Sciatic nerve (tissue), 2 donors: ENCODE data around the gene RNF212. TPM values are rescaled to one million over a fixed set of nuclear protein-coding genes. Genes with fewer than 3 reads are reported as not detected.
"Not testable (repeated sequence)": the region's sequence is repeated elsewhere in the genome, so short reads cannot be mapped to it uniquely, and the experiment has no call there.

Experiments used
- ATAC-seq: fragments of 200-7000 bp; cut with Tn5 transposase; one replicate; pipeline ENCODE4 v1.9.1; 2020; ENCODE audit warnings: mild to moderate bottlenecking, moderate library complexity
- DNase-seq: peaks from one replicate; pipeline ENCODE4 v3.0.0-alpha.2; 2020; ENCODE audit warnings: low spot score
- intact Hi-C: fragments of 100-400 bp; cut with DNase I; formaldehyde crosslinking; loops from one replicate; pipeline ENCODE4 v1.14.2; 2022
- total RNA-seq: library from RNA; stranded (reverse); fragmentation: NEBNext Ultra II Directional; extraction: Animal tissue kit (Norgen Biotek cat#: 25700); gene quantifications from one replicate; pipeline ENCODE4 v1.2.1, GENCODE V29; 2021
- donor health status: DM: no; HTN: no; CAD: no.
- donor health status: DM: no; HTN: no; CAD: no.

RNF212 gene
- total RNA-seq, 1 donor from 2014 or later = 17.9 TPM

DNA sequence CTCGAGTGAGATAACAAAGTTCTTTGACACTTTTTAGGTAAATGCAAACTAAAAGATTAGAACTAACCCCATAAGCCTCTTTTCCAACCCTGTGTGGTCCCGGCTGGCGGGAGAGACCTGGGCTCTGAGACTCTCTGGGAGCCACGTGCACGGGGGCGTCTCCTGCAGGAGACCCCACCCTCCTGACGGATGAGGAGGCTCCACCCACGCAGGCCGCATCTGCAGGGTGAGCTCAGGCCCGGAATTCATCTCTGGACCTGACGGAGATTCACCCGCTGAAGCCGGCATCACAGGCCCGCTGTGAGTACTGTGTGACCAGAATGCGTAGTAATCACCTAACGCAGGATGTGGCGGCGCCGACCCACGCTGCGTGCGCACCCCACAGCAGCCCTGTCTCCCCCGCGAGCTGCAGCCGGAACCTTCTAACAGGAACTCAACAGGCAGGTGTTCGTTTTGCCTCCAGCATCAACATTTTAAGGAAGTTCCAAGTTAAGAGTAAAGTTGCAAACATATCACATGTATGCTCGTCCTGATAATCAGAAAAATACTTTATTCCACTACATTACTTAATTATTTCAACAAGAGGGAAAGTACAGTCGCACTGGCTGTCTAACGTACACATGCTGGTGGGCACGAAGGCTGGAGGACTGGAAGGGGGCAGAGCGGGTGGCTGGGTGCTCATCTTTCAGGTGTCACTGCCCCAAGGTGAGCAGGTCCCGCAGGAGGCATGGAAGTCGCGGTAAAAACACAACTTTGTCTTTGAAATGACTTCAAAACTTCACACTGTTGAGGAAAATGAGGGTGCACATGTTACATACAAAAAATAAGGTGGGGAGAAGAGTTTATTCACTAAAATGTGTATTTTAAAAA is 57.4 kb downstream of the RNF212 start:
- intact Hi-C loops = no loop called here
- peak; percentile 78 for ATAC-seq

DNA sequence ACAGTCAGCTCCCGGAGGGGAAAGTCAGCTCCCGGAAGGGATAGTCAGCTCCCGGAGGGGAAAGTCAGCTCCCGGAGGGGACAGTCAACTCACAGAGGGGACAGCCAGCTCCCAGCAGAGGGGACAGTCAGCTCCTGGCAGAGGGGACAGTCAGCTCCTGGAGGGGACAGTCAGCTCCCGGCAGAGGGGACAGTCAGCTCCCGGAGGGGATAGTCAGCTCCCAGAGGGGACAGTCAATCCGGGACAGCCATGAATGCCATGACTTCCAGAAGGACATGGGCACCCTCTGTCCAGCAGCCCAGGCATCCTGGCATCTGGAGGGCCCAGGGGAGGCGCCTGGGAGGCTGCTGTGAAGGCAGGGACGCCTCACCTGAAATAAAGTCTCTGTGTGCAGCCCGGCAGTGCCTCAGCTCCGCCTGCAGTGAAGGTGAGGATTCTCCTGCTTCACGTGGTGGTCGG is 58.1 kb downstream of the RNF212 start:
- intact Hi-C loops, ATAC-seq, DNase-seq: not testable (repeated sequence)

More for the DNA sequence above, 57.4 kb downstream of the RNF212 start:
- DNase-seq = peak; percentile 67

DNA sequence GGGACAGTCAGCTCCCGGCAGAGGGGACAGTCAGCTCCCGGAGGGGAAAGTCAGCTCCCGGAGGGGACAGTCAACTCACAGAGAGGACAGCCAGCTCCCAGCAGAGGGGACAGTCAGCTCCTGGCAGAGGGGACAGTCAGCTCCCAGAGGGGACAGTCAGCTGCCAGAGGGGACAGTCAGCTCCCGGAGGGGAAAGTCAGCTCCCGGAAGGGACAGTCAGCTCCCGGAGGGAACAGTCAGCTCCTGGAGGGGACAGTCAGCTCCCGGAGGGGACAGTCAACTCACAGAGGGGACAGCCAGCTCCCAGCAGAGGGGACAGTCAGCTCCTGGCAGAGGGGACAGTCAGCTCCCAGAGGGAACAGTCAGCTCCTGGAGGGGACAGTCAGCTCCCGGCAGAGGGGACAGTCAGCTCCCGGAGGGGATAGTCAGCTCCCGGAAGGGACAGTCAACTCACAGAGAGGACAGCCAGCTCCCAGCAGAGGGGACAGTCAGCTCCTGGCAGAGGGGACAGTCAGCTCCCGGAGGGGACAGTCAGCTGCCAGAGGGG is 58.6 kb downstream of the RNF212 start:
- DNase-seq, ATAC-seq, intact Hi-C loops: not testable (repeated sequence)

- DNase-seq, intact Hi-C loops, ATAC-seq: not testable (repeated sequence)
Measured at GRCh38 chr4:1053891-1054290, 59.5 kb downstream of the RNF212 start.

DNA sequence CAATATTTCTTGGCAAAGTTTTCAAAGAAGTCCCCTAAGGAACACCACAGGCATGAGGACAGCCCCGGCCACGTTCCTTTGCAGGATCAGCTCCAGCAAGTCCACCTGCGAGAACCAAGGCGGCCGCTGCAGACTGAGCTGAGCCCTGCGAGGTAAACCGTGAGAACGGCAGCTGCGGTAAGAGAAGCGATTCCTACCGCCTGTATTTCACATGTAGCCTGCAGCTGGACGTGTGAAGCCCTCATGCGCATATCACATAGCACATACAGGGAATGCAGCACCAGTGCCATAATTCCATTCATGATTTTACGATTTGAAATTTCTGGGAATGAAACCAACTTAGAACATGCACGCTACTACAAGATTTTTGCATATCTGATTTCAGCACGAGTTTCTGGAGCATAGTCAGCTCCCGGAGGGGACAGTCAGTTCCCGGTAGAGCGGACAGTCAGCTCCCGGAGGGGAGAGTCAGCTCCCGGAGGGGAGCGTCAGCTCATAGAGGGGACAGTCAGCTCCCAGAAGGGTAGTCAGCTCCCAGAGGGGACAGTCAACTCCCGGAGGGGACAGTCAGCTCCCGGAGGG is 60.2 kb downstream of the RNF212 start:
- DNase-seq = peak; percentile 51
- ATAC-seq = no peak
- intact Hi-C loops = no loop called here

DNA sequence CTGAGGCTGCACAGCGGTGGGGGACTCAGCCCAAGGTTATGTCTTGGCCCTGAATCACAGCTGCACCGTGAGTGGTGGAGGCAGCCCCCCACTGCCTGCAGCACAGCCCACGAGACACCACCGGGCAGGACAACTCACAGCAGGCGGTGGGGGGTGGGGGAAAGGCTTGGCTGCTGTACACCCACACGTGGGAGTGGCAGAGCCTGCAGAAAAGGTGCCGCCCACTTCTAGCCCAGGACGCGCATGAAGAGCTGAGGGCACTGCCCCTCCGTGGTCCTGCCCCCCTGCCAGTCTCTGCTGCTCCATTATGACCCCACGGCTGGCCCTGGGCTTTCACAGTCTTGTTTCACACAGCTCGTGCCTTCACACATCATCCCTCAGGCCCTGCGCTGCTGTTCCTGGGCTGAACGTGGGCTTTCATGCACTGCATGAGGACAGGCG is 61.1 kb downstream of the RNF212 start:
- no peak for ATAC-seq
- intact Hi-C loops = no loop called here

GRCh38 chr4:1051472-1051871 is 61.9 kb downstream of the RNF212 start:
- ATAC-seq = no peak
- no peak for DNase-seq
- intact Hi-C loops = no loop called here

More for the DNA sequence above, 61.1 kb downstream of the RNF212 start:
- DNase-seq = peak; percentile 47

DNA sequence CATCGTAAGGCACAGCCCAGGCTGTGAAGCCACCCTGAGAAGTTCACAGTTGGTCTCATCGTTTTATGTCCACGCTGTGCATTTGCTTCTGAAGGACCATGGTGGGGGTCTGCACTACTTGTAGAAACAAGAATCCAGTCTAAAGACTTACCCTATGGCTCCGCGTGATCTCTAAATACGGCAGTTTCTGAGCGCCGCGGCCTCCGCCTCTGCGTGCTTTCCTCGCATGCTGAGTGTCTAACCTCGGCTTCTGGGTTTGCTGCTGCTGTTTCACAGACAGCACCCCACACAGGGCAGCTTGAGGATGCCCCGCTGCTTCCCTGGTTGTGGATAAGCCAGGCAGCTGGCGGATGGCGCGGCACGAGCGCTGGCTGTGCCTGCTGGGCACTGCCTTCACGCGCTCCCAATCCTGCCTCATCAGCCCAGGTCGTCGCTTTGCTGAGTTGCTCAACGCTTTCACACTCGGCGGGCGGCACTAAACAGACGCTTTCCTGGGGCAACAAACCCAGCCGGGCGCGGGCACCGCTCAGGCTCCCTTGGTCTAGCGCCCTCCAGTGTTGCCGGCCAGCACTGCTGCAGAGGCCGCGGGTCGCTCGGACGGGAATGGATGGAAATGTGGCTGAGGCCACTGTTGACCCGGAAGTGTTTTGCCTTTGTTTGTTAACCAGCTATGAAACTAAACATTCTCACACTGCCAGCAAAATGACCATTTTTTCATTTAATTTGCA is 62.7 kb downstream of the RNF212 start:
- DNase-seq (peak; percentile 59), ATAC-seq (no peak)
- intact Hi-C loops = no loop called here

- ATAC-seq (no peak), DNase-seq (peak; percentile 61)
Measured at GRCh38 chr4:1049591-1049905, 63.8 kb downstream of the RNF212 start.

GRCh38 chr4:1048773-1049590 is 64.4 kb downstream of the RNF212 start:
- intact Hi-C loops = no loop called here
- ATAC-seq = no peak
- DNase-seq = peak; percentile 58

More at GRCh38 chr4:1049591-1049905, 63.8 kb downstream of the RNF212 start:
- intact Hi-C loops = no loop called here

DNA sequence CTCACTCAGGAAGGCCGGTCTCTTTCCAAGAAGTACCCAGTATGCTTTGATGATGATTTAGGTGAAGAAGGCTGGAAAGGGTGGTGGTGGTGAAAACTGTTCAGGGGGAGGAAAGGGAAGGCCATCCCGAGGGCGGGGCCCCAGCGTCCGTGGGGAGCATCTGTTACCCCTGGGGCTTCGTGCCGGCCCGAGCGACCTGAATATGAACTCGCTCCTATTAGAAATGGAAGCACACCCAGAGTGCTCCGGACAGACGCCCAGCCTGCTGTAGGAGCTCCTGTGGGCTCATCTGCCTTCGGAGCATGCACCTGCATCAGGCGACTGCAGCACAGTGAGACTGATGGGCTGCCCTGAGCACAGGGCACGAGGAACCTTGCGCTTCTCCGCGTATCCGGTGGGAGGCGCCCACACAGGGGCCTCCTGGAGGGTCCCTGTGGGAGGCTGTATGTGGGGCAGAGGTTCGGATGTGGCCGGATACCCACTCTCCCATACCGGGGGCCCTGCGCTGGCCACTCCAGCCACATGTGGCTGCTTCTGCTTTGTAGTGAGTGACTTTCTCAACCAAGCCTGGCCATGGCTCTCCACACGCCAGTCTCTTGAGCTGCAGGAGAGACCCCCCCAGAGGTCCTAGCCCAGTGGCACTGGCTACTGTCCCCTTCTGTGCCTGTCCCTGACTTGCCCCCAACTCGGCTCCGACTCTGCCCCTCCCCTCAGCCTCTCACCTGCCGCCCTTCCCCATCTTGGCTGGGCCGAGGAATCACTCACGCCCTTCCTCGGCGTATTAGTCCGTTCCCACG is 65.2 kb downstream of the RNF212 start:
- intact Hi-C loops = no loop called here
- DNase-seq = peak; percentile 57
- no peak for ATAC-seq

DNA sequence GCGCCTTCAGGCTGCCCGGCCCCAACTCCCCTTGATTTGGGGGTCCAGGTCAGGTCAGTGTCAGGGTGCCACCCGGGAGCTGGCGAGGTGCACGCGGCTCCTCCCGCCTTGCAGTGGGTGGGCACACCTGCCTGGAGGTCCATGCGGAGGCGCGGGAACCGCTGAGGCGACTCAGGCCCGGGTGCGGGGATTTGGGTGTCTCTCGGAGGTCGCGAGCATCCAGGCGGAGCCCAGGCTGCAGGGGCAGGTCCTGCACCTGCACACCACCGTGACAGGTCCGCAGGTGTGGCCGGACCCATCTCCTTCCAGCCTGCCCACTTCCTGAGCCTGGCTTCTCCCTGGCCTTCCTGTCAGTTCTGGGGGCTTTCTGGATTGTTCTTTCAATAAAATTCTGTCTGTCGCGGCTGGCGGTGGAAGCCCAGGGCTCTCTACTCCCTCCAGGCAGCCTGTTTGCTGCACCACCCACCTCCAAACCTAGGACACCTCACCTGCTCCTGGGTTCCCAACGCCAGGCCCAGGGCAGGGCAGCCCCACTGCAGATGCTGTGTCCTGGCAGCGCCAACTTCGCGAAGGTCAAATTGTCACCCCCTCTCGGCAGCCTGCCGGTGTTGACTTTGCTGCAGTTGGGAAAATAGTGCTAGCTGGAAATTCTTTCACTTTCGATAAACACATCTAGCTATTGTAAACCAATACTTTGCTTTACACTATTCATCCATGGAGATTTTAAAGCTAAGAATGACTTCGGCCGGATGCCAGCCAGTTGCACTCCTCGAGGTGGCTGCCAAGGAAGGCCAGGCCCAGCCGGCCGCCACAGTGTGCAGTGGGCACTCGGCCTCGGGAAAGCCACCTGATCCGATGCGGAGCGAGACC is 66.0 kb downstream of the RNF212 start:
- ATAC-seq (no peak), DNase-seq (peak; percentile 69)
- intact Hi-C loops = no loop called here

DNA sequence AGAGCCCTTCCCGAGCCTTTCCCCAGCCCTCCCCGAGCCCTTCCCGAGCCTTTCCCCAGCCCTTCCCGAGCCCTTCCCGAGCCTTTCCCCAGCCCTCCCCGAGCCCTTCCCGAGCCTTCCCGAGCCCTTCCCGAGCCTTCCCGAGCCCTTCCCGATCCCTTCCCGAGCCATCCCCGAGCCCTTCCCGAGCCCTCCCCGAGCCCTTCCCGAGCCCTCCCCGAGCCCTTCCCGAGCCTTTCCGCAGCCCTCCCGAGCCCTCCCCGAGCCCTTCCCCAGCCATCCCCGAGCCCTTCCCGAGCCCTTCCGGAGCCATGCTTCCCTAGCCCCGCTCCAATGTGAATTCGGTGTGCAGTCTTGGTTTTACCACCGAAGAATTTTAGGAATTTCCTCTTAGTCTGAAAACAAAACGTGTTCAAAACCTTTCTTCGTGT is 66.8 kb downstream of the RNF212 start:
- DNase-seq (peak; percentile 87), ATAC-seq (peak; percentile 14)
- intact Hi-C loops = not testable (repeated sequence)

DNA sequence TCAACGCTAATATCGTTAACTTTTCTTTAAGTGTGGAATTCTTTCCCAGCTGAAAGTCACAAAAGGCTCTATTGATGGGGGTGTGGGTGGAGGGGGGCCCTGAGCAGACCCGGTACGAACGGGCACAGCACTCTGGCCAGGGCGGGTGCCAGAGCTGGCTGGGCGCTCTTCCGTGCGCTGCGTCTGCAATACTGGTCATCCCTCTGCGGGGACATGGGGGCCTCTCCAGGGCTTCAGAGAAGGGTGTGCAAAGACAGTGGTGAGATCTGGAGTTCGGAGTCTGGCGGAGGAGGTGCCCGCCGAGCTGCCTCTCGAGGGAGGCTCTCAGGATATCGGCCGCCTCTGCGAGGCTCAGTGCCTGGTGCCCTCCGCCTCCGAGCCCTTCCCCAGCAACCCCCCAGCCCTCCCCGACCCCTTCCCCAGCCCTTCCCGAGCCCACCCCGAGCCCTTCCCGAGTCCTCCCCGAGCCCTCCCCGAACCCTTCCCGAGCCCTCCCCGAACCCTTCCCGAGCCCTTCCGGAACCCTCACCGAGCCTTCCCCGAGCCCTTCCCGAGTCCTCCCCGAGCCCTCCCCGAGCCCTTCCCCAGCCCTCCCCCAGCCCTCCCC is 67.7 kb downstream of the RNF212 start:
- DNase-seq (peak; percentile 55), ATAC-seq (no peak)
- intact Hi-C loops = no loop called here

DNA sequence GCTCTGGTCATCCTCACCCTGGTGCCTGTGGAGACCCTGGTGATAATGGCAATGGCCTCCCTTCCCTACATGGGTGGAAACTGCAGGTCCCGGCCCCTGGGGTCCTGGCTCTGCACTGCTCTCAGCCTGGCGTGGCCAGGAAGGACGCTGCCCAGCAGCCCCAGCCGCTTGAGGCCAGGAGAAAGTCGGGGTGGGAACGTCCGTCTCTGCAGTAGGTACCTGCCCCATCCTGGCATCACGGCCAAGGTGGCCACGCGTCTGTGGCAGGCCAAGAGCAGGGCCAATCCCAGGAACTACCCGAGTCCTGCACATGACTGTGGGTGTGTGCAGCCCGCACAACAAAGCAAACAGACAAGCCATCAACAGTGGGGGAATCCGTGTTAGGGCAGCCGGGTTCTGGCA is 68.2 kb downstream of the RNF212 start:
- intact Hi-C loops = no loop called here
- DNase-seq (peak; percentile 56), ATAC-seq (no peak)

DNA sequence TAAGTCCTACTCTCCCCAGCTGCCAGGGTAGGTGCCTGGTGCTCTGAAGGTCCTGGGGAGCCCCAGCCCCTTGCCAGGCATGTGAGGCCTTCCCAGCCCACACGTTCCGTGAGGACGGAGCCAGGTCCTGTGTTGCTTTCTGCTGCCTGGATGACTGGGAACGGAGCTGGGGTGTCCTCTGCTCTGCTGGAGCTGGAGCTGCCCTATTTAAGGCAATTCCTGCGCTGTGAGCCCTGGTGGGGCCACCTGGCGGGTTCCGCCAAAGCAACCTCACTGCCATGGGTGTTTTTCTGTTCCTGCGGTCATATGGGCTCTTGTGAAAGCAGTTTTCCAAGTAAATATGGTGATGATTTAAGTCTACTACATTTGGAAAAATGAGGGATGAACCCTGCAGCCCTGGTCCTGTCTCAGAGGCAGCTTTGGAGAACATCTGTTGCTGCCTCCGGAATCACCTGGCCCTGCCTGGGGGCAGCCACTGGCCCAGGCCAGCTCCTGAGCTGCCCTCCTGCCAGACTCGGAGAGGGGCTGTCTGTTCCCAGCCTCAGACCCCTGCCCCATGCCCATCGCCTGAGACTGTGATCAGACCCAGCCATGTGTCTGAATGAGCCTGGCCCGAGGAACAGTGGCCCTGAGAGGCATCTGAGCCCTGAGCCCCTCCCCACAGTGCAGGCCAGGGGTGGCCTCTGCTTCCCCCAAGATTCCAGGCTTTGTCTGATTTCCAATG is 68.7 kb downstream of the RNF212 start:
- intact Hi-C loops = no loop called here
- no peak for ATAC-seq
- DNase-seq = peak; percentile 61
